GM19372 (cell line): ENCODE results near the gene PMS2.
"Not testable (repeated sequence)": the region's sequence is repeated elsewhere in the genome, so short reads cannot be mapped to it uniquely, and the experiment has no call there.

Experiments used
- ATAC-seq: cut with Tn5 transposase; IDR thresholded peaks from one replicate; pipeline ENCODE4 v1.9.1; 2021; ENCODE audit warnings: mild to moderate bottlenecking, low read depth, moderate library complexity; ENCODE audit not compliant: unreplicated experiment

Gene PMS2

GRCh38 chr7:6008668-6009611 is at the start of gene PMS2, which contains the start of gene AIMP2:
Gene PMS2, minus strand, starts transcription at chr7:6009049. Its CDS starts 30 bp downstream, at chr7:6009019.
Gene AIMP2, plus strand, starts transcription at chr7:6009272. Its CDS starts 92 bp downstream, at chr7:6009364.
- peak; percentile 94 for ATAC-seq

GRCh38 chr7:6057316-6058129 is 48.7 kb upstream of the PMS2 start:
- ATAC-seq = no peak

- ATAC-seq = no peak
These were observed 47.8 kb upstream of the PMS2 start for GRCh38 chr7:6056616-6057015.

- ATAC-seq = not testable (repeated sequence)
These were observed 42.3 kb upstream of the PMS2 start for GRCh38 chr7:6051185-6051584.

GRCh38 chr7:6049780-6050179 is 40.9 kb upstream of the PMS2 start:
- ATAC-seq = no peak

GRCh38 chr7:6035686-6036085 is 26.8 kb upstream of the PMS2 start:
- ATAC-seq = no peak

GRCh38 chr7:6035165-6035564 is 26.3 kb upstream of the PMS2 start:
- ATAC-seq = no peak

- no peak for ATAC-seq
These were observed 23.8 kb upstream of the PMS2 start for GRCh38 chr7:6032641-6033040.

GRCh38 chr7:6032167-6032566 is 23.3 kb upstream of the PMS2 start:
- no peak for ATAC-seq

- ATAC-seq = no peak
These were observed 22.7 kb upstream of the PMS2 start for GRCh38 chr7:6031567-6031966.

- no peak for ATAC-seq
These were observed 22.1 kb upstream of the PMS2 start, which contains the start of gene ANKRD61 for GRCh38 chr7:6030988-6031387. Gene ANKRD61, plus strand, starts transcription at chr7:6031376. Its CDS starts 0 bp downstream, at chr7:6031376.

- no peak for ATAC-seq
These were observed 19.7 kb upstream of the PMS2 start for GRCh38 chr7:6028563-6028962.

- ATAC-seq = no peak
These were observed 19.0 kb upstream of the PMS2 start for GRCh38 chr7:6027806-6028365.

- no peak for ATAC-seq
These were observed 18.0 kb upstream of the PMS2 start for GRCh38 chr7:6026820-6027311.

GRCh38 chr7:6026011-6026819 is 17.4 kb upstream of the PMS2 start:
- peak; percentile 57 for ATAC-seq

GRCh38 chr7:6023974-6024435 is 15.2 kb upstream of the PMS2 start:
- ATAC-seq = no peak

GRCh38 chr7:6022707-6023106 is 13.9 kb upstream of the PMS2 start:
- no peak for ATAC-seq

- no peak for ATAC-seq
These were observed 11.8 kb upstream of the PMS2 start for GRCh38 chr7:6020371-6021286.

- ATAC-seq = no peak
These were observed 7.8 kb upstream of the PMS2 start for GRCh38 chr7:6016653-6016966.
